DMS53 (cell line): ENCODE measurements around the gene NR5A1.

Experiments used
- DNase-seq: peaks from one replicate; lab custom pipeline; 2025; lab: John Stamatoyannopoulos, UW

Gene NR5A1

GRCh38 chr9:124439686-124440243 lies 67.4 kb downstream of the NR5A1 start:
- no peak for DNase-seq

GRCh38 chr9:124439086-124439485 lies 68.1 kb downstream of the NR5A1 start:
- DNase-seq = no peak

- no peak for DNase-seq
Observed at GRCh38 chr9:124438091-124438490, 69.1 kb downstream of the NR5A1 start.

- no peak for DNase-seq
Observed at GRCh38 chr9:124437086-124437485, 70.1 kb downstream of the NR5A1 start.

- DNase-seq = no peak
Observed at GRCh38 chr9:124436320-124436719, 70.9 kb downstream of the NR5A1 start.
